GM18858 (cell line): Measurements from ENCODE around the gene STYK1.
"Not testable (repeated sequence)": the region's sequence is repeated elsewhere in the genome, so short reads cannot be mapped to it uniquely, and the experiment has no call there.

Experiments
- ATAC-seq: cut with Tn5 transposase; IDR thresholded peaks from one replicate; pipeline ENCODE4 v1.9.1; 2021; ENCODE audit not compliant: unreplicated experiment

Gene STYK1

GRCh38 chr12:10689146-10689545 is 15.3 kb upstream of the STYK1 start:
- ATAC-seq = no peak

- no peak for ATAC-seq
Observed at GRCh38 chr12:10688042-10688441, 14.2 kb upstream of the STYK1 start.

- no peak for ATAC-seq
Observed at GRCh38 chr12:10672231-10672868, 1.5 kb downstream of the STYK1 start.

GRCh38 chr12:10669533-10669932 is 4.3 kb downstream of the STYK1 start:
- ATAC-seq = no peak

GRCh38 chr12:10668526-10668925 is 5.3 kb downstream of the STYK1 start:
- no peak for ATAC-seq

- no peak for ATAC-seq
Observed at GRCh38 chr12:10667581-10667980, 6.3 kb downstream of the STYK1 start.

GRCh38 chr12:10664499-10664898 is 9.4 kb downstream of the STYK1 start:
- ATAC-seq = no peak

- ATAC-seq = no peak
Observed at GRCh38 chr12:10663869-10664268, 10.0 kb downstream of the STYK1 start.

- ATAC-seq = no peak
Observed at GRCh38 chr12:10661338-10661737, 12.5 kb downstream of the STYK1 start.

GRCh38 chr12:10654003-10654402 is 19.8 kb downstream of the STYK1 start:
- no peak for ATAC-seq

GRCh38 chr12:10652192-10652591 is 21.7 kb downstream of the STYK1 start:
- no peak for ATAC-seq

- not testable (repeated sequence) for ATAC-seq
Observed at GRCh38 chr12:10646576-10646975, 27.3 kb downstream of the STYK1 start.

- ATAC-seq = no peak
Observed at GRCh38 chr12:10645910-10646309, 27.9 kb downstream of the STYK1 start.

- no peak for ATAC-seq
Observed at GRCh38 chr12:10641735-10642500, 31.9 kb downstream of the STYK1 start.

- ATAC-seq = no peak
Observed at GRCh38 chr12:10638728-10639127, 35.1 kb downstream of the STYK1 start.

- ATAC-seq = no peak
Observed at GRCh38 chr12:10636611-10637010, 37.2 kb downstream of the STYK1 start.

- no peak for ATAC-seq
Observed at GRCh38 chr12:10636124-10636523, 37.7 kb downstream of the STYK1 start.

GRCh38 chr12:10635306-10635705 is 38.5 kb downstream of the STYK1 start:
- no peak for ATAC-seq

GRCh38 chr12:10634427-10634826 is 39.4 kb downstream of the STYK1 start:
- ATAC-seq = no peak

GRCh38 chr12:10633541-10633940 is 40.3 kb downstream of the STYK1 start:
- no peak for ATAC-seq

- no peak for ATAC-seq
Observed at GRCh38 chr12:10632226-10632625, 41.6 kb downstream of the STYK1 start.

GRCh38 chr12:10624605-10625004 is 49.2 kb downstream of the STYK1 start:
- ATAC-seq = no peak

- no peak for ATAC-seq
Observed at GRCh38 chr12:10623131-10623530, 50.7 kb downstream of the STYK1 start.
